ENCODE data around the gene DAB1. TPM values are rescaled to one million over a fixed set of nuclear protein-coding genes. Genes with fewer than 3 reads are reported as not detected.
"Not testable (repeated sequence)": the region's sequence is repeated elsewhere in the genome, so short reads cannot be mapped to it uniquely, and the experiment has no call there.

DAB1 gene
- total RNA-seq, 2 donors from 2014 or later: 8.7 to 13.6 TPM

GRCh38 chr1:57229998-57230397 lies 193.9 kb downstream of the DAB1 start:
- Mint-ChIP-seq H3K36me3 (ENCODE audit: low read depth) (no peaks in the 10 kb centered on the region), H3K27ac (no peak overlapping the region), H3K4me3 (no peak overlapping the region), H3K27me3 (no peaks in the 10 kb centered on the region), H3K4me1 (no peaks in the 10 kb centered on the region)
- ATAC-seq (no peak), DNase-seq (no peak)
- no peaks in the 10 kb centered on the region for H3K9me3 ChIP-seq (ENCODE audit: control insufficient read depth, low read length, poor library complexity, severe bottlenecking)

GRCh38 chr1:57229076-57229475 lies 194.8 kb downstream of the DAB1 start:
- no peaks in the 10 kb centered on the region for H3K9me3 ChIP-seq (ENCODE audit: control insufficient read depth, low read length, poor library complexity, severe bottlenecking)
- H3K4me1 Mint-ChIP-seq: no peaks in the 10 kb centered on the region
- DNase-seq (no peak), ATAC-seq (no peak)
- no peaks in the 10 kb centered on the region for H3K27me3 Mint-ChIP-seq
- H3K36me3 Mint-ChIP-seq (ENCODE audit: low read depth): no peaks in the 10 kb centered on the region
- H3K27ac Mint-ChIP-seq: no peak overlapping the region
- no peak overlapping the region for H3K4me3 Mint-ChIP-seq

- ATAC-seq: no peak
- H3K9me3 ChIP-seq (ENCODE audit: control insufficient read depth, low read length, poor library complexity, severe bottlenecking): no peaks in the 10 kb centered on the region
- Mint-ChIP-seq H3K36me3 (ENCODE audit: low read depth) (no peaks in the 10 kb centered on the region), H3K27ac (no peak overlapping the region), H3K4me1 (peaks cover 6% of the 10 kb centered on the region), H3K27me3 (no peaks in the 10 kb centered on the region), H3K4me3 (no peak overlapping the region)
- no peak for DNase-seq
These were observed 201.1 kb downstream of the DAB1 start for GRCh38 chr1:57222801-57223200.

- Mint-ChIP-seq H3K27ac (no peak overlapping the region), H3K4me3 (no peak overlapping the region), H3K4me1 (peaks cover 6% of the 10 kb centered on the region), H3K27me3 (no peaks in the 10 kb centered on the region), H3K36me3 (ENCODE audit: low read depth) (no peaks in the 10 kb centered on the region)
- ATAC-seq: no peak
- no peak for DNase-seq
- H3K9me3 ChIP-seq (ENCODE audit: control insufficient read depth, low read length, poor library complexity, severe bottlenecking): no peaks in the 10 kb centered on the region
These were observed 201.6 kb downstream of the DAB1 start for GRCh38 chr1:57222307-57222706.

GRCh38 chr1:57220905-57221304 lies 203.0 kb downstream of the DAB1 start:
- H3K27me3 Mint-ChIP-seq; DNase-seq; H3K9me3 ChIP-seq (ENCODE audit: control insufficient read depth, low read length, poor library complexity, severe bottlenecking); H3K4me3 Mint-ChIP-seq; H3K4me1 Mint-ChIP-seq; H3K36me3 Mint-ChIP-seq (ENCODE audit: low read depth); H3K27ac Mint-ChIP-seq; ATAC-seq: not testable (repeated sequence)

- H3K27ac Mint-ChIP-seq: no peak overlapping the region
- H3K27me3 Mint-ChIP-seq: no peaks in the 10 kb centered on the region
- H3K4me3 Mint-ChIP-seq: no peak overlapping the region
- ATAC-seq: no peak
- H3K4me1 Mint-ChIP-seq: peaks cover 6% of the 10 kb centered on the region
- H3K9me3 ChIP-seq (ENCODE audit: control insufficient read depth, low read length, poor library complexity, severe bottlenecking): no peaks in the 10 kb centered on the region
- no peak for DNase-seq
- H3K36me3 Mint-ChIP-seq (ENCODE audit: low read depth): peaks cover 3% of the 10 kb centered on the region
These were observed 205.3 kb downstream of the DAB1 start for GRCh38 chr1:57218487-57219079.

GRCh38 chr1:57217905-57218304 lies 206.0 kb downstream of the DAB1 start:
- no peaks in the 10 kb centered on the region for H3K9me3 ChIP-seq (ENCODE audit: control insufficient read depth, low read length, poor library complexity, severe bottlenecking)
- no peak for ATAC-seq
- peaks cover 5% of the 10 kb centered on the region for H3K4me1 Mint-ChIP-seq
- DNase-seq: no peak
- H3K27ac Mint-ChIP-seq: no peak overlapping the region
- H3K4me3 Mint-ChIP-seq: no peak overlapping the region
- H3K27me3 Mint-ChIP-seq: no peaks in the 10 kb centered on the region
- peaks cover 3% of the 10 kb centered on the region for H3K36me3 Mint-ChIP-seq (ENCODE audit: low read depth)

GRCh38 chr1:57214951-57215575 lies 208.8 kb downstream of the DAB1 start:
- DNase-seq (no peak), ATAC-seq (no peak)
- H3K27ac Mint-ChIP-seq: no peak overlapping the region
- no peak overlapping the region for H3K4me3 Mint-ChIP-seq
- H3K36me3 Mint-ChIP-seq (ENCODE audit: low read depth): peaks cover 3% of the 10 kb centered on the region
- H3K9me3 ChIP-seq (ENCODE audit: control insufficient read depth, low read length, poor library complexity, severe bottlenecking): no peaks in the 10 kb centered on the region
- peaks cover 4% of the 10 kb centered on the region for H3K4me1 Mint-ChIP-seq
- no peaks in the 10 kb centered on the region for H3K27me3 Mint-ChIP-seq

GRCh38 chr1:57210881-57211280 lies 213.0 kb downstream of the DAB1 start:
- Mint-ChIP-seq H3K27me3 (no peaks in the 10 kb centered on the region), H3K27ac (no peak overlapping the region)

GRCh38 chr1:57209495-57209894 lies 214.4 kb downstream of the DAB1 start:
- no peak for ATAC-seq
- Mint-ChIP-seq H3K4me3 (no peak overlapping the region), H3K27ac (no peak overlapping the region), H3K4me1 (peaks cover 6% of the 10 kb centered on the region), H3K36me3 (ENCODE audit: low read depth) (no peaks in the 10 kb centered on the region), H3K27me3 (no peaks in the 10 kb centered on the region)
- DNase-seq: no peak
- no peaks in the 10 kb centered on the region for H3K9me3 ChIP-seq (ENCODE audit: control insufficient read depth, low read length, poor library complexity, severe bottlenecking)

More at GRCh38 chr1:57210881-57211280, 213.0 kb downstream of the DAB1 start:
- no peak for DNase-seq
- no peak for ATAC-seq
- H3K9me3 ChIP-seq (ENCODE audit: control insufficient read depth, low read length, poor library complexity, severe bottlenecking): no peaks in the 10 kb centered on the region
- H3K36me3 Mint-ChIP-seq (ENCODE audit: low read depth): peaks cover 3% of the 10 kb centered on the region
- no peak overlapping the region for H3K4me3 Mint-ChIP-seq
- H3K4me1 Mint-ChIP-seq: peaks cover 2% of the 10 kb centered on the region

- DNase-seq (no peak), ATAC-seq (no peak)
- Mint-ChIP-seq H3K4me3 (no peak overlapping the region), H3K4me1 (peaks cover 6% of the 10 kb centered on the region), H3K27ac (no peak overlapping the region), H3K27me3 (no peaks in the 10 kb centered on the region), H3K36me3 (ENCODE audit: low read depth) (no peaks in the 10 kb centered on the region)
- no peaks in the 10 kb centered on the region for H3K9me3 ChIP-seq (ENCODE audit: control insufficient read depth, low read length, poor library complexity, severe bottlenecking)
These were observed 215.0 kb downstream of the DAB1 start for GRCh38 chr1:57208741-57209302.

GRCh38 chr1:57206038-57206437 lies 217.8 kb downstream of the DAB1 start:
- no peak overlapping the region for H3K4me3 Mint-ChIP-seq
- DNase-seq (no peak), ATAC-seq (no peak)
- no peaks in the 10 kb centered on the region for H3K9me3 ChIP-seq (ENCODE audit: control insufficient read depth, low read length, poor library complexity, severe bottlenecking)
- H3K27ac Mint-ChIP-seq: no peak overlapping the region
- H3K4me1 Mint-ChIP-seq: peaks cover 6% of the 10 kb centered on the region
- H3K27me3 Mint-ChIP-seq: no peaks in the 10 kb centered on the region
- H3K36me3 Mint-ChIP-seq (ENCODE audit: low read depth): no peaks in the 10 kb centered on the region

GRCh38 chr1:57204942-57205787 lies 218.7 kb downstream of the DAB1 start:
- no peak for ATAC-seq
- H3K36me3 Mint-ChIP-seq (ENCODE audit: low read depth): no peaks in the 10 kb centered on the region

More at GRCh38 chr1:57204942-57205787, 218.7 kb downstream of the DAB1 start:
- DNase-seq: no peak
- H3K27ac Mint-ChIP-seq: no peak overlapping the region
- no peaks in the 10 kb centered on the region for H3K27me3 Mint-ChIP-seq
- no peaks in the 10 kb centered on the region for H3K9me3 ChIP-seq (ENCODE audit: control insufficient read depth, low read length, poor library complexity, severe bottlenecking)
- peaks cover 6% of the 10 kb centered on the region for H3K4me1 Mint-ChIP-seq
- H3K4me3 Mint-ChIP-seq: no peak overlapping the region
